Fibroblast of villous mesenchyme (primary cell): ENCODE data around the gene MYG1. TPM values are rescaled to one million over a fixed set of nuclear protein-coding genes. Genes with fewer than 3 reads are reported as not detected.

Source experiments
- DNase-seq: peaks from one replicate; pipeline ENCODE4 v3.0.0-alpha.2; 2010; ENCODE audit warnings: low read depth
- H3K4me3 ChIP-seq: 2 replicates; pipeline ENCODE4 v1.5.1; 2011; ENCODE audit warnings: low read depth, mild to moderate bottlenecking, low read length
- total RNA-seq: library from RNA; depleted of rRNA; stranded (reverse); fragments of >200 nt; gene quantifications from 2 replicates; pipeline ENCODE4 v1.2.3, GENCODE V29; 2012
- TF ChIP-seq, protein P1 (sequence below): IDR thresholded peaks from 2 replicates; pipeline ENCODE4 v1.5.1; 2012; ENCODE audit warnings: low read depth, mild to moderate bottlenecking, low read length; ENCODE audit not compliant: insufficient read depth

Gene MYG1
- total RNA-seq, 1 donor, result 30.2 TPM

DNA sequence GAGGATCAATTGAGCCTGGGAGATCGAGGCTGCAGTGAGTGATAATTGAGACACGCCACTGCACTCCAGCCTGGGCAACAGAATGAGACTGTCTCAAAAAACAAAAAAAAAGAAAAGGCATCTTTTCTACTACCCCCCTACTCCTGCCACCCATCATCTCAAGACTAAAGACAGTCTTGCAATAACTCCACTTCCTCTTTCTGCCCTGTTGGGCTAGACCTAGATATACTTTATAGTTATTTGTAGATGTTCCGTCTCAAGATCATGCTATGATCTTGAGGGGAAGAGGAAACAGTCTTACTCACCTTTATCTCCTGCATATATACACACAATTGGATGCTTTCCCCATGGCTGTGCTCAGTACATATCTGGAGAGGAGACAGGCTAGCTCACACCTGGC is 43.5 kb upstream of the MYG1 start:
- DNase-seq, result no peak
- H3K4me3 ChIP-seq, result no peak overlapping the region
- TF ChIP-seq, protein P1, sequence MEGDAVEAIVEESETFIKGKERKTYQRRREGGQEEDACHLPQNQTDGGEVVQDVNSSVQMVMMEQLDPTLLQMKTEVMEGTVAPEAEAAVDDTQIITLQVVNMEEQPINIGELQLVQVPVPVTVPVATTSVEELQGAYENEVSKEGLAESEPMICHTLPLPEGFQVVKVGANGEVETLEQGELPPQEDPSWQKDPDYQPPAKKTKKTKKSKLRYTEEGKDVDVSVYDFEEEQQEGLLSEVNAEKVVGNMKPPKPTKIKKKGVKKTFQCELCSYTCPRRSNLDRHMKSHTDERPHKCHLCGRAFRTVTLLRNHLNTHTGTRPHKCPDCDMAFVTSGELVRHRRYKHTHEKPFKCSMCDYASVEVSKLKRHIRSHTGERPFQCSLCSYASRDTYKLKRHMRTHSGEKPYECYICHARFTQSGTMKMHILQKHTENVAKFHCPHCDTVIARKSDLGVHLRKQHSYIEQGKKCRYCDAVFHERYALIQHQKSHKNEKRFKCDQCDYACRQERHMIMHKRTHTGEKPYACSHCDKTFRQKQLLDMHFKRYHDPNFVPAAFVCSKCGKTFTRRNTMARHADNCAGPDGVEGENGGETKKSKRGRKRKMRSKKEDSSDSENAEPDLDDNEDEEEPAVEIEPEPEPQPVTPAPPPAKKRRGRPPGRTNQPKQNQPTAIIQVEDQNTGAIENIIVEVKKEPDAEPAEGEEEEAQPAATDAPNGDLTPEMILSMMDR, result no peak

DNA sequence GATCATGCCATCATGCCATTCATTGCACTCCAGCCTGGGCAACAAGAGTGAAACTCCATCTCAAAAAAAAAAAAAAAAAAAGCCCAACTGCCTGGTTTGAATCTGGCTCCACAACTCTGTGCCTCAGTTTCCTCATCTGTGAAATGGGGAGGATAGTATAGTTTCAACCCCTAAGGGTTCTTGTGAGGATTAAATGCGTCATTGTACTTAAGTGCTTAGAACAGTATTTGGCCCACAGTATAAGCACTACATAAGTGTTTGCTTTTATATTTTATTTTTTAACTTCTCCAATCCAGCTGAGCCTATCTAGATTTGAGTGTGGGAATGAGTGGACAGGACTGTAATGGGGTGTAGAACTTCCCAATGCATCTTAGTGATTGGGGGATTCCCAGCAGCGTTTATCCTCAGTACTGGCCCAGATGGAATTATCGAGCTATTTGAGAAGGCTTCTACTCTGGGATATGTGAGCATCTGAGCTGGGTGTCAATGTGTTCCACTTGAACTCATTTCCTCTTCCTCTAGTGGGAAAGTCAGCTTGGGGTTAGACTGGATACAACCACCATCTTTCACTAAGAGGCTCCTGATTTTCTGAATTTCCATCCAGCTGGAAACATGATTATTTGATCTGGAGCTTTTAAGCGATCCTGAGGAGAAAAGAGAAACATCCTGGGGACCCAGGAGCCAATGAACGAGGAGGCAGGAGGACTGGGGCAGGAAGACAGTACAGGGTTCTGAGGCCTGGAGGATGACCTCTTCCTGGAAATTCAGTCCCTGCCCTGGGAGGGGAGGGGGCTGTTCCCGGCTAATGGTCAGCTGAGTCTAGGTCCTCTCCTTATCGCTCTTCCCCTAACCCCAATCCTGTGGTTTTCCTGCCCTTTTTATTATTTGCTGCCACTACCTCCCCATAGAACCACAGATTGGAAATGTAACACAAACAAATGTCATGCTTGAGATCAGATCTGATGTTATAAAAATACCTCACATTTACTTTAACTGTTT is 40.7 kb upstream of the MYG1 start:
- peak; percentile 20 for DNase-seq
- TF ChIP-seq, protein P1, result no peak
- H3K4me3 ChIP-seq, result no peak overlapping the region

DNA sequence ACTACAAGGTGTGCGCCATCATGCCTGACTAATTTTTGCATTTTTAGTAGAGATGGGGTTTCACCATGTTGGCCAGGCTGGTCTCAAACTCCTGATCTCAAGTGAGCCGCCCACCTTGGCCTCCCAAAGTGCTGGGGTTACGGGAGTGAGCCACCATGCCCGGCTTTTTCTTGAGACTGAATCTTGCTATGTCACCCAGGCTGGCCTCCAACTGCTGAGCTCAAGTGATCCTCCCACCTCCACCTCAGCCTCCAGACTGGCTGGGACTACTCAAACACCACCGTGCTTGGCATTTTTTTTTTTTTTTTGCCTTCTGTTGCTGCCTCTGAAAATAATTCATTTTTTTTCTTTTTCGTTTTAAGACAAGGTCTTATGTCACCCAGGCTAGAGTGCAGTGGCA is 39.6 kb upstream of the MYG1 start:
- H3K4me3 ChIP-seq, result no peak overlapping the region
- TF ChIP-seq, protein P1, result no peak
- no peak for DNase-seq

DNA sequence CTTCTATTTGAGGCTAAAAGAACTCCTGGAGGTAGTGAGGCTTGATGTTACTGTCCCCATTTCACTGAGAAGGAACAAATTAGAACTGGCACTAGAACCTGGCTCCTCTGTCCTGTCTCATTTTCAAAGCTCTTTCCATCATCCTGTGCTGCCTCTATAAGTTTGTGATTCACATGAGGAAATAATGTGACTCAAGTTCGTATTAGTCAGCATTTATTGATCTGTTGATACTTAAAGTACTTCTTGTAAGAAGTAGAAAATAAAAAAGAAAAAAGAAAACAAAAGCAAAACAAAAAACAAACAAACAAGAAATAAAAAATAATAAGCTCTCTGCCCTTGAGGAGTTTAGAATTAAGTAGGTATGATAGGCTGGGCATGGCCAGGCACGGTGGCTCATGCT is 33.7 kb upstream of the MYG1 start:
- no peak for DNase-seq
- no peak overlapping the region for H3K4me3 ChIP-seq
- TF ChIP-seq, protein P1, result no peak

DNA sequence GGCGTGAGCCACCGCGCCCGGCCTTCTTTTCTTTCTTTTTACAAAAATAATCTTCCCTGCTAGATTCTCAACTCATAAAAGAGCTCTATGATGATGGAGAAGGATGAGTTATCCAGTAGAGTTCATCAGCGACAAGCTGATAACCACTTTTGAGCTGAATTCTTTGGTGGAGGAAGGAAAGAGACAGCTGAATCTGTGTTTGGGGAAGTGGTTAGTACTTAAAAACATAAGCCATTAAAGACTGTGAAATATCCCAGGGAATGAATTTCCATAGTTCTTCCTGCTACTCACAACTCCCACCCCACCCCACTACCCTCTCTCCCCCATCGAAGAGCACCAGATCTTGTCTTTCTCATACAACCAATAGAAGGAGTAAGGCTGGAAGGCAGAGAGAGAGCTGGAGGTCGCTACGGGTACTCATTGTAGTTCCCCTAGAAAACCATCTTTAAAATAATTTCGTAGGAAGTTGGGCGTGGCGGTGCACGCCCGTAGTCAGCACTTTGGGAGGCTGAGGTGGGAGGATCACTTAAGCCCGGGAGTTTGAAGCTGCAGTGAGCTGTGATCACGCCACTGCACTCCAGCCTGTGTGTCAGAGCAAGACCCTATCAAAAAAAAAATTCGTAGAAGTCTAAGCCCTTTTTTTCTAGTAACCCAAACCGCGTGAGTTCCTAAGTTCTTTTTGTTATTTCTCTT is 32.0 kb upstream of the MYG1 start:
- H3K4me3 ChIP-seq, result peak overlapping the region; percentile 89
- no peak for DNase-seq
- TF ChIP-seq, protein P1, result no peak

DNA sequence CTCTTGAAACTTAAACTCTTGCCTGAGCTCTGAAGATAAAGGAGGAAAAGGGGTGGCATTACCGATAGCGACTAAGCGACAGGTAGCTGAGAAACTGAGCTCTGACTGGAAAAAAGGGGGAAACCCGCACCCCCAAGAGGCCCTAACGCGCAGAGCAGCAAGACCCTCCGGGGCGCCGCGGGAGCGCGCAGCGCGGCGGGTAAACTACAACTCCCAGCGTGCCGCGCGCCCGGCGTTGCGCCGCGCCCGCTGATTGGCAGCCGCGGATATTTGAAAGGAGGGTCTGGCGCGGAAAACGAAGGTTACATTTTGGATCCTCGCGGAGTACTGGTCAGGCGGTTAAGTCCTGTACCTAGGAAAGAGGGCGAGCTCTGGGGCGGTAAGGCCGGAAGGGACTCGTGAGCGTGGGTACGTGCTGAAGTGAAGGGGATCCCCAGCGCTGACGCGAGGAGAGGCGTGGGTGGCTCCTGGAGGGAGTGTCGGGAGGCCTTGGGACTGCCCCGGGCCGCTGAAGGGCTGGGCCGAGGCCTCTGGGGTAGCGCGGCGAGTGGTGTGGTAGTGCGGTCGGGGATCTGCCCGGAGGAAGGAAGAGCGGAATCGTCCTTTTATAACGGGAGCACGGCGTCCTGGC is 31.4 kb upstream of the MYG1 start, which contains the start of gene ESPL1:
Gene ESPL1, plus strand, starts transcription at position 301 of the 631 bp plus-strand sequence. CDS start 468 bp downstream, outside the sequence.
- peak; percentile 73 for DNase-seq
- H3K4me3 ChIP-seq, result peak within 1 kb of the TSS; percentile 89
- TF ChIP-seq, protein P1, result peak; percentile 36
